Measurements from ENCODE around the gene CCDC182.

The CCDC182 gene

DNA sequence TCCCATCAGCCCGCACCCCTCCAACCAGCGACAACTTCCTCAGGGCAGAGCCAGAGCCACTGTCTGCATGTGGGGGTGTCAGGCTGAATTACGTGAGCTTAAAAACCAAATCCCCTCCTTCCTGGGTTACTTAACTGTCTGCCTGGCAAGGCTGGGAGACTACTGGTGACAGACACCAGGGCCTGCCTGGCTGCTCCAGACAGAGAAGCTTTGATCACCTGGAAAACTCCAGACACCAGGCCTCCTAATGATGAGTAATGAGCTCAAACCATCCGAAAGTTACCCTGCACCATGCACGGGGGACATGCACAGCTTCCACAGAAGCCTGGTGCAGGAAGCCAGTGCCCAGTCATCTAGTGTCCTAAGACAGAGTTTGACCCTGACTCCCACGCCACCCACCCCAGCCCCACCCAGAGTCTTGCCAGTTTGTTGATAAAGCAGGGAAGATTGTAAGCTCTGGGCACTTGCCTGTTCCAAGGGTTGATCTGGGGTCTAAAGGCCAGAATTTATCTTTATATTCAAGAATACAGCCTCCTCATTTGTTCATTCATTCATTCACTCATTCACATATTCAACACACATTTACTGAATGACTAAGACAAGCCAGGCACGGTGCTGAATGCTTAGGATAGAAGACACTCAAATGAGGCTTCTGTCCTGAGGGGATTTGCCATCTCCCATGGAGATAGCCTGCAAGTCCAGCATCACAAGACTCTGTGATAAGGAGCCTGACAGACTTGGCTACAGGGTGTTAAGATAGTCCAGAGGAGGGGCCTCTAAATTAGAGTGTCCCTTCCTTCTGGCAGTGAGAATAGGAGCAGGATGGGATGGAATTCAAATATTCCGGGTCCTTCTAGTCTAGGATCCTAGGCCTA is 7.2 kb upstream of the CCDC182 start:
- DNase-seq: no peak
- Histone ChIP-seq H3K4me3 (ENCODE audit: control insufficient read depth in 1 of 7, extremely low read depth in 1 of 7, insufficient read depth in 4 of 7, low read depth in 2 of 7, low read length in 6 of 7) (no peak overlapping the region), H3K9me3 (ENCODE audit: control extremely low read depth in 1 of 5, control insufficient read depth in 4 of 5, insufficient read depth in 2 of 5, low read depth in 1 of 5, low read length in 4 of 5) (peaks cover 0 to 3% (median 0%) of the 10 kb centered on the region in 5 experiments), H3K36me3 (ENCODE audit: control insufficient read depth in 4 of 4, insufficient read depth in 4 of 4, low read length in 3 of 4) (no peaks in the 10 kb centered on the region), H3K27ac (ENCODE audit: insufficient read depth in 1 of 2, low read depth in 1 of 2, low read length in 2 of 2, poor library complexity in 1 of 2, severe bottlenecking in 2 of 2) (no peak overlapping the region), H3K4me1 (ENCODE audit: control extremely low read depth in 1 of 4, control insufficient read depth in 4 of 4, insufficient read depth in 4 of 4, low read length in 3 of 4) (peaks cover 5 to 49% (median 25%) of the 10 kb centered on the region in 4 experiments), H3K27me3 (replicated peaks in 2 of 5; ENCODE audit: control insufficient read depth in 4 of 5, insufficient read depth in 5 of 5, low read length in 4 of 5) (no peaks in the 10 kb centered on the region)
- CTCF ChIA-PET: interaction anchor here (0.6 to 0.8 kb wide), 4 partner anchors 14 to 561 kb away, joined by 3 to 6 read pairs (median 3); no protein-coding TSS in a partner anchor
- POLR2A ChIA-PET: no interaction called here
- WGBS (ENCODE audit: insufficient coverage): 100% methylated on average over 7 of the region's 8 CpGs

GRCh38 chr17:57751348-57751971 is 6.4 kb upstream of the CCDC182 start:
- peak in 2 of 3 donors; percentile 24 to 28 for DNase-seq

GRCh38 chr17:57750895-57751294 is 5.8 kb upstream of the CCDC182 start:
- H3K4me1 ChIP-seq (ENCODE audit: control extremely low read depth in 1 of 4, control insufficient read depth in 4 of 4, insufficient read depth in 4 of 4, low read length in 3 of 4): peaks cover 5 to 49% (median 25%) of the 10 kb centered on the region in 4 experiments
- H3K36me3 ChIP-seq (ENCODE audit: control insufficient read depth in 4 of 4, insufficient read depth in 4 of 4, low read length in 3 of 4): no peaks in the 10 kb centered on the region
- 98% methylated on average over 6 of the region's 8 CpGs for WGBS (ENCODE audit: insufficient coverage)
- CTCF ChIA-PET: interaction anchor here (0.7 to 1.0 kb wide), 3 partner anchors 8 to 434 kb away, joined by 3 read pairs; no protein-coding TSS in a partner anchor
- peaks cover 0 to 3% (median 0%) of the 10 kb centered on the region in 5 experiments for H3K9me3 ChIP-seq (ENCODE audit: control extremely low read depth in 1 of 5, control insufficient read depth in 4 of 5, insufficient read depth in 2 of 5, low read depth in 1 of 5, low read length in 4 of 5)
- H3K27me3 ChIP-seq (replicated peaks in 2 of 5; ENCODE audit: control insufficient read depth in 4 of 5, insufficient read depth in 5 of 5, low read length in 4 of 5): no peaks in the 10 kb centered on the region
- H3K4me3 ChIP-seq (ENCODE audit: control insufficient read depth in 1 of 7, extremely low read depth in 1 of 7, insufficient read depth in 4 of 7, low read depth in 2 of 7, low read length in 6 of 7): peak overlapping the region in 1 of 7 experiments; percentile 10
- DNase-seq: no peak
- POLR2A ChIA-PET: no interaction called here
- H3K27ac ChIP-seq (ENCODE audit: insufficient read depth in 1 of 2, low read depth in 1 of 2, low read length in 2 of 2, poor library complexity in 1 of 2, severe bottlenecking in 2 of 2): no peak overlapping the region

More at GRCh38 chr17:57751348-57751971, 6.4 kb upstream of the CCDC182 start:
- 100% methylated on average over 2 of the region's 8 CpGs for whole genome bisulfite sequencing (ENCODE audit: insufficient coverage)
- H3K27ac ChIP-seq (ENCODE audit: insufficient read depth in 1 of 2, low read depth in 1 of 2, low read length in 2 of 2, poor library complexity in 1 of 2, severe bottlenecking in 2 of 2): no peak overlapping the region
- POLR2A ChIA-PET: no interaction called here
- H3K4me3 ChIP-seq (ENCODE audit: control insufficient read depth in 1 of 7, extremely low read depth in 1 of 7, insufficient read depth in 4 of 7, low read depth in 2 of 7, low read length in 6 of 7): no peak overlapping the region
- CTCF ChIA-PET: interaction anchor here (0.7 to 0.8 kb wide), 3 partner anchors 15 to 33 kb away, joined by 3 to 6 read pairs (median 3); no protein-coding TSS in a partner anchor
- no peaks in the 10 kb centered on the region for H3K27me3 ChIP-seq (replicated peaks in 2 of 5; ENCODE audit: control insufficient read depth in 4 of 5, insufficient read depth in 5 of 5, low read length in 4 of 5)
- H3K4me1 ChIP-seq (ENCODE audit: control extremely low read depth in 1 of 4, control insufficient read depth in 4 of 4, insufficient read depth in 4 of 4, low read length in 3 of 4): peaks cover 5 to 49% (median 25%) of the 10 kb centered on the region in 4 experiments
- no peaks in the 10 kb centered on the region for H3K36me3 ChIP-seq (ENCODE audit: control insufficient read depth in 4 of 4, insufficient read depth in 4 of 4, low read length in 3 of 4)
- H3K9me3 ChIP-seq (ENCODE audit: control extremely low read depth in 1 of 5, control insufficient read depth in 4 of 5, insufficient read depth in 2 of 5, low read depth in 1 of 5, low read length in 4 of 5): peaks cover 0 to 3% (median 0%) of the 10 kb centered on the region in 5 experiments

DNA sequence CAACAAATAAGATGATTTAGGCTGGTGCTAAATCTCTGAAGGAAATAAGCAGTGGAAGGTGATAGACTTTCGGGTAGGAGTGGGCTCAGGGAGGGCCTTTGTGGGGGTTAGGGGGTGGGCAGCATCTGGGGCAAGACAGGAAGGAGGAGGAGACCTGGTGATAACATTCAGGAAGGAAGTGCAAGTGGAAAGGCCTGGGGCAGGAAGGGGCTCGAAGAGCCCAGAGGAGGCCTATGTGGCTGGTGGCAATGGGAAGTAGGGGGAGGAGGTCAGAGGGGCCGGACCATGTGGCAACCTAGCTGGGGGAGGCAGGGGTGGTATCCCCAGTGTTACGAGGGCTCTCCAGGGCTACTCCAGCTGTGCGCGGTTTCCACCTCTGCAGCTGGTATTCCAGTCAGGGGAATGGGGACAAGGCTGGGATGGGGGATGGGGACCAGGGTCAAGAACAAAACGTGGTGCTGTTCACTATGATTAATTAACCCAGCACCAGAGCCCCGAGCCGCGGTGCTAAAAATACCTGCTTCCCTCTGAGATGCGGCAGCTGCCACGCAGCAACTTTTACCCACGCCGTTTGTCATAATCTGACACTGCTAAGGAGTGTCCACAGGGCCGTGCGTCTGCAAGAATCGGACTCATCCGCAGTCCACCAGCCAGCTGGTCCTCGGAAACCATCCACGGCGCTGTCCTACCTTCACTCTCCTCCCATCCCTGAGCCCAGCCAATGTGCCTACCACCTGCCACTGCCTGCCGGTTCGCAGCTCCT is 5.2 kb upstream of the CCDC182 start:
- Histone ChIP-seq H3K36me3 (ENCODE audit: control insufficient read depth in 4 of 4, insufficient read depth in 4 of 4, low read length in 3 of 4) (no peaks in the 10 kb centered on the region), H3K9me3 (ENCODE audit: control extremely low read depth in 1 of 5, control insufficient read depth in 4 of 5, insufficient read depth in 2 of 5, low read depth in 1 of 5, low read length in 4 of 5) (peaks cover 0 to 3% (median 0%) of the 10 kb centered on the region in 5 experiments), H3K4me1 (ENCODE audit: control extremely low read depth in 1 of 4, control insufficient read depth in 4 of 4, insufficient read depth in 4 of 4, low read length in 3 of 4) (peaks cover 5 to 49% (median 25%) of the 10 kb centered on the region in 4 experiments), H3K4me3 (ENCODE audit: control insufficient read depth in 1 of 7, extremely low read depth in 1 of 7, insufficient read depth in 4 of 7, low read depth in 2 of 7, low read length in 6 of 7) (peak overlapping the region in 2 of 7 experiments; percentile 10 to 14), H3K27ac (ENCODE audit: insufficient read depth in 1 of 2, low read depth in 1 of 2, low read length in 2 of 2, poor library complexity in 1 of 2, severe bottlenecking in 2 of 2) (no peak overlapping the region), H3K27me3 (replicated peaks in 2 of 5; ENCODE audit: control insufficient read depth in 4 of 5, insufficient read depth in 5 of 5, low read length in 4 of 5) (no peaks in the 10 kb centered on the region)
- CTCF ChIA-PET: interaction anchor here (0.7 to 1.0 kb wide), 3 partner anchors 9 to 435 kb away, joined by 3 read pairs; no protein-coding TSS in a partner anchor
- POLR2A ChIA-PET: no interaction called here
- DNase-seq: peak in 2 of 3 donors; percentile 43 to 58
- 32% methylated on average over 22 of the region's 23 CpGs for WGBS (ENCODE audit: insufficient coverage)

GRCh38 chr17:57749701-57750100 is 4.6 kb upstream of the CCDC182 start:
- WGBS (ENCODE audit: insufficient coverage): 100% methylated on average over 2 of the region's 3 CpGs
- H3K9me3 ChIP-seq (ENCODE audit: control extremely low read depth in 1 of 5, control insufficient read depth in 4 of 5, insufficient read depth in 2 of 5, low read depth in 1 of 5, low read length in 4 of 5): peaks cover 0 to 3% (median 0%) of the 10 kb centered on the region in 5 experiments
- no peak for DNase-seq
- H3K4me3 ChIP-seq (ENCODE audit: control insufficient read depth in 1 of 7, extremely low read depth in 1 of 7, insufficient read depth in 4 of 7, low read depth in 2 of 7, low read length in 6 of 7): peak overlapping the region in 1 of 7 experiments; percentile 3
- ChIA-PET POLR2A (no interaction called here), CTCF (interaction anchor here (1.3 kb wide), 1 partner anchor 9 kb away, joined by 3 read pairs; no protein-coding TSS in a partner anchor)
- H3K4me1 ChIP-seq (ENCODE audit: control extremely low read depth in 1 of 4, control insufficient read depth in 4 of 4, insufficient read depth in 4 of 4, low read length in 3 of 4): peaks cover 5 to 51% (median 25%) of the 10 kb centered on the region in 4 experiments
- no peaks in the 10 kb centered on the region for H3K27me3 ChIP-seq (replicated peaks in 2 of 5; ENCODE audit: control insufficient read depth in 4 of 5, insufficient read depth in 5 of 5, low read length in 4 of 5)
- H3K27ac ChIP-seq (ENCODE audit: insufficient read depth in 1 of 2, low read depth in 1 of 2, low read length in 2 of 2, poor library complexity in 1 of 2, severe bottlenecking in 2 of 2): no peak overlapping the region
- H3K36me3 ChIP-seq (ENCODE audit: control insufficient read depth in 4 of 4, insufficient read depth in 4 of 4, low read length in 3 of 4): no peaks in the 10 kb centered on the region

GRCh38 chr17:57747221-57748017 is 2.3 kb upstream of the CCDC182 start:
- H3K4me3 ChIP-seq (ENCODE audit: control insufficient read depth in 1 of 7, extremely low read depth in 1 of 7, insufficient read depth in 4 of 7, low read depth in 2 of 7, low read length in 6 of 7): no peak overlapping the region
- H3K9me3 ChIP-seq (ENCODE audit: control extremely low read depth in 1 of 5, control insufficient read depth in 4 of 5, insufficient read depth in 2 of 5, low read depth in 1 of 5, low read length in 4 of 5): no peaks in the 10 kb centered on the region
- no peak overlapping the region for H3K27ac ChIP-seq (ENCODE audit: insufficient read depth in 1 of 2, low read depth in 1 of 2, low read length in 2 of 2, poor library complexity in 1 of 2, severe bottlenecking in 2 of 2)
- no peaks in the 10 kb centered on the region for H3K36me3 ChIP-seq (ENCODE audit: control insufficient read depth in 4 of 4, insufficient read depth in 4 of 4, low read length in 3 of 4)
- H3K4me1 ChIP-seq (ENCODE audit: control extremely low read depth in 1 of 4, control insufficient read depth in 4 of 4, insufficient read depth in 4 of 4, low read length in 3 of 4): peaks cover 5 to 52% (median 25%) of the 10 kb centered on the region in 4 experiments
- CTCF ChIA-PET: interaction anchor here (0.6 to 2.0 kb wide), 14 partner anchors 11 to 626 kb away, joined by 3 to 9 read pairs (median 4); no protein-coding TSS in a partner anchor
- peak; percentile 67 to 78 (median 74) for DNase-seq
- POLR2A ChIA-PET: no interaction called here
- no peaks in the 10 kb centered on the region for H3K27me3 ChIP-seq (replicated peaks in 2 of 5; ENCODE audit: control insufficient read depth in 4 of 5, insufficient read depth in 5 of 5, low read length in 4 of 5)
- 79% methylated on average over 3 of the region's 6 CpGs for WGBS (ENCODE audit: insufficient coverage)

Data from common myeloid progenitor, CD34-positive (primary cell).